Aorta (tissue), 5 donors: ENCODE data around the gene SCUBE3. TPM values are rescaled to one million over a fixed set of nuclear protein-coding genes. Genes with fewer than 3 reads are reported as not detected.

Experiments
- ATAC-seq: fragments of 200-7000 bp; cut with Tn5 transposase; one replicate; pipeline ENCODE4 v1.9.1; 2022; ENCODE audit warnings: moderate library complexity; ENCODE audit not compliant: low FRiP score
- DNase-seq, 2 donors: peaks; one replicate each; pipeline ENCODE4 v3.0.0-alpha.2; 2020
- H3K27ac ChIP-seq, 2 donors: one replicate each; pipeline ENCODE4 v1.5.1; 2013; ENCODE audit warnings: low read length in 2 of 2, mild to moderate bottlenecking in 2 of 2, moderate library complexity in 2 of 2, control low read depth in 1 of 2, inconsistent platforms in 1 of 2, low read depth in 1 of 2
- H3K27me3 ChIP-seq, 2 donors: one replicate each; pipeline ENCODE4 v1.6.1; 2013; ENCODE audit warnings: control low read depth in 1 of 2, low read length in 1 of 2, mild to moderate bottlenecking in 1 of 2, moderate library complexity in 1 of 2; ENCODE audit not compliant: insufficient read depth in 2 of 2, control insufficient read depth in 1 of 2
- H3K36me3 ChIP-seq, 2 donors: one replicate each; pipeline ENCODE4 v1.6.1; 2013; ENCODE audit warnings: control low read depth in 1 of 2, low read length in 1 of 2, mild to moderate bottlenecking in 1 of 2; ENCODE audit not compliant: insufficient read depth in 2 of 2, control insufficient read depth in 1 of 2
- H3K4me1 ChIP-seq, 2 donors: one replicate each; pipeline ENCODE4 v1.6.1; 2013; ENCODE audit warnings: low read length in 2 of 2, control low read depth in 1 of 2, mild to moderate bottlenecking in 1 of 2, moderate library complexity in 1 of 2; ENCODE audit not compliant: insufficient read depth in 2 of 2, control insufficient read depth in 1 of 2
- H3K4me3 ChIP-seq, 2 donors: one replicate each; pipeline ENCODE4 v1.5.1; 2013; ENCODE audit warnings: low read length in 2 of 2, control low read depth in 1 of 2, mild to moderate bottlenecking in 1 of 2
- H3K9me3 ChIP-seq: one replicate; pipeline ENCODE4 v1.6.1; 2013; ENCODE audit warnings: mild to moderate bottlenecking, low read length; ENCODE audit not compliant: control insufficient read depth
- WGBS, 2 donors: extraction: QIAGEN DNeasy Blood & Tissue Kit; methylation state at CpG; one replicate each; pipeline ENCODE4 v1.1.7; 2013; 5-methylcytosine and 5-hydroxymethylcytosine counted together
- intact Hi-C, 2 donors: fragments of 100-400 bp; cut with DNase I; formaldehyde crosslinking; loops; one replicate each; pipeline versions ENCODE4 v1.14.2 to v1.15.0; 2022
- polyA plus RNA-seq, 2 donors: library from polyadenylated mRNA; stranded (reverse); fragments of 200-250 nt; gene quantifications; one replicate each; pipeline ENCODE4 v1.2.3, GENCODE V29; 2013
- total RNA-seq, 2 donors: library from RNA; stranded (reverse); fragmentation: NEBNext Ultra II Directional; extraction: Animal tissue kit (Norgen Biotek cat#: 25700); gene quantifications; one replicate each; pipeline ENCODE4 v1.2.1, GENCODE V29; 2021
- donor health status: healthy with polysubstance abuse.
- donor health status: Bipolar disorder and iron deficiency.
- donor health status: DM: no; HTN: no; CAD: no.
- donor health status: DM: no; HTN: no; CAD: no.
- donor health status: DM: yes; HTN: yes; CAD: no.

The SCUBE3 gene
- total and polyA plus RNA-seq, 4 donors, result 9.1 to 63.6 (median 54.3) TPM

DNA sequence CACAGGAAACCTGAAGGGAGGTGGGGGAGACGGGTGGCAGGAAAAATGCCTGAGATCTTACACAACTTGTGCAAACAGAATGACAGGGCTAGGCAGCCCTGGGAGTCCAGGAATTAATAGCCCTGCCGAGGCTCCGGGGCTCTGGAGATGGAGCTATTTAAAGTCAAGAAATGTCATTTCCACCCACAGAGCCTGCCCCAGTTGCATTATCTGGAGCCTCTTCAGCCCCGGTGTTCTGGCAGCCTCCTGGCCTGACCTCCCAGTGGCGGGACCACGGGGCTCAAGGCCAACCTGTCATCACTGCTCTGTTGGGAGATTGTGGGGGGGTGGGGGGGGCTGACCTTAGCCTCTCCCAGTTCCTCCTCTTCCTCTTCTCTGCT lies 28.5 kb upstream of the SCUBE3 start:
- Histone ChIP-seq H3K4me1 (peaks cover 2 to 4% of the 10 kb centered on the region in 2 donors), H3K36me3 (no peaks in the 10 kb centered on the region), H3K27me3 (no peaks in the 10 kb centered on the region), H3K27ac (peak overlapping the region; percentile 36 to 92), H3K4me3 (no peak overlapping the region), H3K9me3 (no peaks in the 10 kb centered on the region)
- WGBS, 2 donors, result 0 to 5% methylated on average over 6 of the region's 6 CpGs
- DNase-seq (peak; percentile 72 to 78), ATAC-seq (no peak)
- intact Hi-C loops, result loop anchor here (5.0 kb wide), 1 partner anchor 38 kb away; no protein-coding TSS in a partner anchor

DNA sequence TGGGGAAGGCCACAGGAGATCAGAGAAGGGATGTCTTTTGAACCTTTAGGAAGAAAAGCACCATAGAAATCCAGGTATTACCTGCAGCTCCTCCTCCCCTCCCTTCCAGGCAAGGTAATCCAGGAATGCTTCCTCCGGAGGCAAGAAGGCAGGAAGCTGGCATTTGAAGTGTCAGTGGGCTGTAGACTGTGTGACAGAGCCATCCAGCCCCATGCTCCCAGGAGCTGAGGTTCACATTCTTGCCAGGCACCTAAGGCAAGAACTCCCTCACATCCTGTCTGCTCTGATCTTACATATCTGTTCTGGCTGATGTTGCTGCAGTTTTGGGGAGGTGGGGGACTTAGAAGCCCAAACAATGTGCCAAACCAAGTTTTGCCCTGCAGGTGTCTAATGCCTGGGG lies 27.8 kb upstream of the SCUBE3 start:
- peaks cover 1 to 2% of the 10 kb centered on the region in 2 donors for H3K4me1 ChIP-seq
- no peaks in the 10 kb centered on the region for H3K27me3 ChIP-seq
- H3K27ac ChIP-seq, result peak overlapping the region; percentile 36 to 92
- no peak for ATAC-seq
- H3K36me3 ChIP-seq, result no peaks in the 10 kb centered on the region
- DNase-seq, result no peak
- intact Hi-C loops, result loop anchor here (5.0 kb wide), 1 partner anchor 39 kb away; no protein-coding TSS in a partner anchor
- 77 to 81% methylated on average over 1 of the region's 1 CpG for WGBS, 2 donors
- no peak overlapping the region for H3K4me3 ChIP-seq
- H3K9me3 ChIP-seq, result no peaks in the 10 kb centered on the region

DNA sequence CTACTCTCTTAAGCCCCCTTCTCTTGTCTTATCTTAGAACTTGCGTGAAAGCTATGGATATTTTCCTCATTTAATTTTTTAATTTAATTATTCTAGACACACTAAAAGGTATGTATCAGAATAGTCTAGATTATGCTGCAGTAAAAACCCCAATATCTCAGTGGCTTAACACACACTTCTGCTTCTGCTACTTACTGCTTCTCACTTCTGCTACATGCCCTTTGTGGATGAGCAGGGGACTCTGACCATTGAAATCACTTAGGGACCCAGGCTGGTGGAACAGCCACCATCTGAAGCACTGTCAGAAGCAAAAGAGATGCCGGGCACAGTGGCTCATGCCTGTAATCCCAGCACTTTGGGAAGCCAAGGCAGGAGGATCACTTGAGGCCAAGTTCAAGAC lies 27.2 kb upstream of the SCUBE3 start:
- H3K27ac ChIP-seq, result no peak overlapping the region
- WGBS, 2 donors, result 96 to 98% methylated on average over 2 of the region's 2 CpGs
- H3K9me3 ChIP-seq, result no peaks in the 10 kb centered on the region
- H3K36me3 ChIP-seq, result no peaks in the 10 kb centered on the region
- H3K27me3 ChIP-seq, result no peaks in the 10 kb centered on the region
- DNase-seq (no peak), ATAC-seq (no peak)
- no peak overlapping the region for H3K4me3 ChIP-seq
- intact Hi-C loops, result loop anchor here (5.0 kb wide), 1 partner anchor 39 kb away; no protein-coding TSS in a partner anchor
- H3K4me1 ChIP-seq, result peaks cover 0 to 2% of the 10 kb centered on the region in 2 donors

DNA sequence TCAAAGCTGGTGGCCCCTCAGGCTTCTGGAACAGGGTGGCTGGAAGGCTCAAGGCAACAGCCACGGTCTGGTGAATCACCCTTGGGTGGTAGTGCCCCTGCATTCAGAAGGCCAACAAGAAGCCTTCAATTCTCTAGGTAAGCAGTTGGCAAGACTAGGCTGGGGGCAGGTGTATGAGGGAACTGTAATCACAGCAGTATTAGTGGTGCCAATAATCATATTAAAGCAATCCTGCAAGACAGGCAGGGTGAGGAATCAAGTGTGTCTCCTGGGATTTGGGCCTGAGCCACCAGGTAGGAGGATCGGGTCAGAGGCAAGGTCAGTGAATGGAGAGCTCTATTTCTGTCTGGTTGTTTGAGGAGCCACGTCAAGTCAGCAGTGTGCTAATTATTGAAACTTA lies 24.9 kb upstream of the SCUBE3 start:
- Histone ChIP-seq H3K36me3 (no peaks in the 10 kb centered on the region), H3K27me3 (no peaks in the 10 kb centered on the region), H3K9me3 (no peaks in the 10 kb centered on the region), H3K4me3 (no peak overlapping the region), H3K27ac (no peak overlapping the region), H3K4me1 (peaks cover 0 to 2% of the 10 kb centered on the region in 2 donors)
- WGBS, 2 donors, result 88 to 92% methylated on average over 3 of the region's 3 CpGs
- DNase-seq (no peak), ATAC-seq (no peak)
- intact Hi-C loops, result loop anchor here (5.0 kb wide), 1 partner anchor 42 kb away; no protein-coding TSS in a partner anchor

DNA sequence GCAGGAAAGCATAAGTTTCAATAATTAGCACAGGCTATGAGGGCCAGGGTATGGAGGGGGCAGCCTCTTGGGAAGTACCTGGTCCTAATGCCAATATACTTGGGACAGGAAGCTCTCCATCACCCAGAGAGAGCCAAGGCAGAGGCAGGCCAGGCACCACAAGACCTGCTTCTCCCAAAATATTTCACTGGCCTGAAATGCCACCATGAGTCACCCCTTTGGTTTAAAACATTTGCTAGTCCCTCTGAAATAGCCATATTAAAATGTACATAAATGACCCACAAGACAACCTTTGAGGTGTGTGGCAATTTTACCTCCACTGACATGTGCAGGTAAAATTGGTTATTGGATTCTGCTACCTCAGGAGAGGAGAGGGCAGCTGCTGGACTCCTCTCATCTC lies 23.4 kb upstream of the SCUBE3 start:
- H3K4me3 ChIP-seq, result no peak overlapping the region
- ATAC-seq, result no peak
- intact Hi-C loops, result no loop called here
- no peak overlapping the region for H3K27ac ChIP-seq
- DNase-seq, result no peak
- no peaks in the 10 kb centered on the region for H3K36me3 ChIP-seq
- no peaks in the 10 kb centered on the region for H3K9me3 ChIP-seq
- peaks cover 0 to 2% of the 10 kb centered on the region in 2 donors for H3K4me1 ChIP-seq
- no peaks in the 10 kb centered on the region for H3K27me3 ChIP-seq

DNA sequence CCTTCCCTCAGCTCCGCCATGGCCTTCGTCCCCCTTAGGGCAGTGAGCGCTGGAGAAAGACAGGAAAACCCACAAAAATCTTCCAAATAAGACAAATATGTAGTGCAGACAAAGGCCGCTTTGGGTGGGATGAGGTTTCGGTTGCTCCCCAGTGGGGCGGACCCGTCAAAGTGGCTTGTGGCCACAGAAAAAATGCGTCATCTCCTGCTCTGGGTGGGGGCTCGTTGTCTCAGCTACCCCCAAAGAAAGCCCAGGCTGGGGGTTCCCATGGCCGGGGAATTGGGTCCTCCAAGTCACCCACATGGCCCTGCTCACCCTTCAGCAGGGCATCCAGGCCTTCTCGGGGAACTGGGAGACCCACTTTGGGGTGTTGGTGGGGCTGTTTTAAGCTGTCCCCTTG lies 21.9 kb upstream of the SCUBE3 start:
- intact Hi-C loops, result no loop called here
- 89 to 92% methylated on average over 11 of the region's 11 CpGs for WGBS, 2 donors
- Histone ChIP-seq H3K27ac (no peak overlapping the region), H3K36me3 (no peaks in the 10 kb centered on the region), H3K9me3 (no peaks in the 10 kb centered on the region), H3K4me1 (no peaks in the 10 kb centered on the region), H3K27me3 (no peaks in the 10 kb centered on the region), H3K4me3 (no peak overlapping the region)
- DNase-seq (no peak), ATAC-seq (no peak)

DNA sequence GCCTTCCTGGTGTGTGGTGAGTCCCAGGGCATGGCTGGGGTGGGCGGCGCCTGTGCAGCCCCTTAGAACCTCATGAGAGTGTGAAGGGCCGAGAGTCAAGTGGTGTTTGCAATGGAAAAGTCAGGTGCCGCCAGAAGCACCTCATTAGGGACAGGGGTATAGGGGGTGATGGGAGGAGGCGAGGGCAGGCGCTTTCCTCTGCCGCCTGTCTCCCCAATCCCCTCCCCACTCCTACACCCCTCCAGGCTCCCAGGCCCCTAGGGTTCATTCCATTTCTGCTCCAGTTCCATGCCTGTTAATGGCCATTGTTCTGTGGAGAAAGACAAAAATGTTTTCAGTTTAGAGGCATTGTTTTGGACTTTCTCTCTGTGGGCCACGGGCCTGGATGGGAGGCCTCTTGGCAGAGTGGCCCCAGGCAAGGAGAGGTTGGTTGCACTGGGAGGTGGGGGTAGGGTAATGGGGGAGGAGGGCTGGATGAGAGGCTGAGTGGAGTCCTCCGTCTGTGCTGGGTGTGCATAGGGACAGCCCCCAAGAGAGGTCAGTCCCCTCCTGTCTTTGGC lies 21.4 kb upstream of the SCUBE3 start:
- Histone ChIP-seq H3K9me3 (no peaks in the 10 kb centered on the region), H3K27me3 (no peaks in the 10 kb centered on the region), H3K4me3 (no peak overlapping the region), H3K27ac (no peak overlapping the region), H3K36me3 (no peaks in the 10 kb centered on the region), H3K4me1 (no peaks in the 10 kb centered on the region)
- intact Hi-C loops, result no loop called here
- DNase-seq, result no peak
- WGBS, 2 donors, result 88 to 90% methylated on average over 9 of the region's 9 CpGs
- no peak for ATAC-seq

DNA sequence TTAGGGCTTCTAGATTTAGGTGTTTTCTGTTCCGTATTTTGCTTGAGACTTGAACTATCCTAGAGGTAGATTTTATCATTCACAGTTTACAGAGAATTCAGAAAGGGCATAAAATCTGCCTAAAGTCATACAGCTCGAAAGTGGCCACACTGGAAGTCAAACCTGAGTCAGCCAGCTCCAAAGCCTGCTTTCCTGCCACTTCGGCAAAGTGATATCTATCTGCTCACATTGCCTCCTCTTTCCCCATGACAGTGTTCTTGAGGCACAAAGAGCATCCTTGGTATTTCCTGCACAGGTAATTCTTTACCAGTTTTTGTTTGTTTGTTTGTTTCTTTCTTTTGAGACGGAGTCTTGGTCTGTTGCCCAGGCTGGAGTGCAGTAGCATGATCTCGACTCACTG lies 19.4 kb upstream of the SCUBE3 start:
- H3K4me3 ChIP-seq, result no peak overlapping the region
- WGBS, 2 donors, result 90 to 91% methylated on average over 5 of the region's 5 CpGs
- no peak for DNase-seq

DNA sequence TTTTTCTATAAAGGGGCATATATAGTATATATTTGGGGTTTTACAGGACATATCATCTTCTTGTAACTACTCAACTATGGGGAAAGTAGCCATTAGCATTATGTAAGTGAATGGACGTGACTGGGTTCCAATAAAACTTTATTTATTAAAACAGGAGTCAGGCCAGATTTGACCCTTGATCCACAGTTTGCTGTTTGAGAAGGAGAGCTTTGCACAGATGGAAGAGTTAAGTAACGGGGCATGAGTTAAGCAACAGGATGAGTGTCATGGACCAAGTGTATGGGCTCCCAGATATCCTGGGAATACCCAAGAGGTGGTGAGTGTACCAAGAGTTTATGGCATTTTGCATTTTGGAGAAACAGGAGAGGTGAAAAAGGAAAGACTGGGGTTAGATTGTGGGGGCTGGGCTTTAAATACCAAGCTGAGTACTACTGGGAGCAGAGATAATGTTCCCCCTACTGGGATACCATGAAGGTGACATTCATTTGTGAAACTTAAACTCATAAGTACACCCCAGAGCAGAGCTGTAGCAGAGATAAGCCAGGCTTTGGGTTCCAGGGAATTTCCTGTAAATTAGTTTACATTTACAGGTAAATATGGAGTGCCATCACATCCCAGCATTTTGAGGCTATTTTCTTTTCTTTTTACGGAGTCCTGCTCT lies 18.5 kb upstream of the SCUBE3 start:
- DNase-seq (no peak), ATAC-seq (no peak)
- intact Hi-C loops, result no loop called here
- Histone ChIP-seq H3K27ac (no peak overlapping the region), H3K36me3 (no peaks in the 10 kb centered on the region), H3K27me3 (no peaks in the 10 kb centered on the region), H3K4me1 (no peaks in the 10 kb centered on the region), H3K9me3 (no peaks in the 10 kb centered on the region), H3K4me3 (no peak overlapping the region)
- 93 to 96% methylated on average over 3 of the region's 3 CpGs for WGBS, 2 donors

More for the DNA sequence above, 19.4 kb upstream of the SCUBE3 start:
- no peaks in the 10 kb centered on the region for H3K36me3 ChIP-seq
- intact Hi-C loops, result no loop called here
- H3K4me1 ChIP-seq, result no peaks in the 10 kb centered on the region
- no peak overlapping the region for H3K27ac ChIP-seq
- no peak for ATAC-seq
- no peaks in the 10 kb centered on the region for H3K9me3 ChIP-seq
- H3K27me3 ChIP-seq, result no peaks in the 10 kb centered on the region
